ENCODE data around the gene DNAJC1. TPM values are rescaled to one million over a fixed set of nuclear protein-coding genes. Genes with fewer than 3 reads are reported as not detected.

The DNAJC1 gene
- total and polyA plus RNA-seq, 2 of the 8 experiments (the other 6 are each of a cell fraction or from before 2014, with no cell fraction given): 6.8 to 14.8 TPM

- POLR2A ChIA-PET (ENCODE audit: partially characterized antibody): no interaction called here
- no peak overlapping the region for H3K4me3 ChIP-seq (ENCODE audit: extremely low read depth in 1 of 4, insufficient read depth in 2 of 4, low read depth in 3 of 4, low read length in 4 of 4)
- FAIRE-seq: no peak
Observed at GRCh38 chr10:21825345-21825744, 178.2 kb downstream of the DNAJC1 start.

More at GRCh38 chr10:21825345-21825744, 178.2 kb downstream of the DNAJC1 start:
- 95% methylated on average over 3 of the region's 3 CpGs; no CpG with 5 or more reads in 1 of the 2 experiments for WGBS, 2 experiments (ENCODE audit: extremely low coverage in 1 of 2, insufficient coverage in 1 of 2, insufficient read length in 1 of 2, insufficient replicate concordance in 2 of 2, low coverage in 1 of 2, low lambda C conversion rate in 2 of 2, missing lambda C conversion rate in 1 of 2)
- Histone ChIP-seq H3K9me3 (ENCODE audit: insufficient read depth in 2 of 2, low read depth in 1 of 2, low read length in 1 of 2) (peaks cover 13 to 23% of the 10 kb centered on the region in 2 experiments), H3K79me2 (ENCODE audit: control insufficient read depth in 1 of 2, insufficient read depth in 2 of 2, low read length in 2 of 2) (no peaks in the 10 kb centered on the region), H2AK5ac (ENCODE audit: low read depth, low read length) (no peak overlapping the region), H2BK20ac (ENCODE audit: low read length) (no peak overlapping the region), H4K91ac (replicated peaks; ENCODE audit: insufficient read length, low read length) (no peak overlapping the region), H3K4ac (replicated peaks; ENCODE audit: insufficient read length, low read depth, low read length) (no peak overlapping the region), H2BK12ac (ENCODE audit: low read depth, low read length) (no peak overlapping the region), H3K56ac (replicated peaks; ENCODE audit: insufficient read length, low read depth, low read length) (no peak overlapping the region), H2AFZ (ENCODE audit: low read length) (no peak overlapping the region), H3K23ac (ENCODE audit: insufficient read length) (no peak overlapping the region), H4K8ac (ENCODE audit: extremely low read depth, insufficient read depth, low read length) (no peak overlapping the region), H3K23me2 (ENCODE audit: low read depth, low read length) (no peaks in the 10 kb centered on the region), H2BK5ac (ENCODE audit: low read depth, low read length) (no peak overlapping the region), H4K20me1 (replicated peaks in 1 of 2; ENCODE audit: control insufficient read depth in 1 of 2, insufficient read depth in 2 of 2, low read length in 2 of 2) (no peaks in the 10 kb centered on the region), H4K5ac (ENCODE audit: insufficient read length, low read depth, low read length) (no peak overlapping the region), H3K79me1 (ENCODE audit: low read depth, low read length) (no peaks in the 10 kb centered on the region), H2BK15ac (ENCODE audit: low read length) (no peak overlapping the region), H3K4me2 (ENCODE audit: insufficient read depth in 1 of 2, low read depth in 2 of 2, low read length in 2 of 2) (no peak overlapping the region), H3K14ac (ENCODE audit: insufficient read length) (no peak overlapping the region), H3K27me3 (replicated peaks in 1 of 4; ENCODE audit: control insufficient read depth in 3 of 4, extremely low read depth in 1 of 4, insufficient read depth in 3 of 4, low read length in 3 of 4) (no peaks in the 10 kb centered on the region), H3K18ac (ENCODE audit: extremely low read depth, low read length) (no peak overlapping the region), H3K27ac (ENCODE audit: low read depth, low read length) (no peak overlapping the region), H3K36me3 (ENCODE audit: control insufficient read depth in 2 of 4, insufficient read depth in 4 of 4, low read length in 3 of 4) (peaks cover 0 to 2% (median 0%) of the 10 kb centered on the region in 4 experiments; a peak in 1 of 8 replicates), H3K9ac (replicated peaks in 1 of 4; ENCODE audit: extremely low read depth in 1 of 4, low read depth in 3 of 4, low read length in 3 of 4) (no peak overlapping the region), H2BK120ac (replicated peaks; ENCODE audit: low read depth, low read length) (no peak overlapping the region), H3K4me1 (replicated peaks in 1 of 4; ENCODE audit: control insufficient read depth in 3 of 4, insufficient read depth in 4 of 4, low read length in 3 of 4) (no peaks in the 10 kb centered on the region)
- CTCF ChIA-PET (ENCODE audit: partially characterized antibody): no interaction called here
- TF ChIP-seq MAFK (IDR thresholded peaks at IDR 0.05; ENCODE audit: low read depth, low read length) (no peak), KDM5A (IDR thresholded peaks at IDR 0.05; ENCODE audit: low read length) (no peak), RXRA (IDR thresholded peaks at IDR 0.05; ENCODE audit: insufficient read depth, low read depth, low read length) (no peak), KDM4A (IDR thresholded peaks at IDR 0.05; ENCODE audit: low read depth, low read length, severe bottlenecking) (no peak), JUND (IDR thresholded peaks at IDR 0.05; ENCODE audit: low read length) (no peak), HDAC2 (IDR thresholded peaks at IDR 0.05; ENCODE audit: borderline replicate concordance in 1 of 2, low read depth in 2 of 2, low read length in 2 of 2) (no peak), MAX (IDR thresholded peaks at IDR 0.05) (no peak), YY1 (IDR thresholded peaks at IDR 0.05; ENCODE audit: low read depth, low read length) (no peak)
- DNase-seq (ENCODE audit: low read depth in 1 of 2, low spot score in 2 of 2): no peak
